Liver (tissue), 9 donors: Measurements from ENCODE around the gene GRID1. TPM values are rescaled to one million over a fixed set of nuclear protein-coding genes. Genes with fewer than 3 reads are reported as not detected.

ENCODE experiments used
- DNase-seq: peaks from one replicate; pipeline ENCODE4 v3.0.0-alpha.2; 2017; ENCODE audit warnings: low spot score
- H3K27ac ChIP-seq, 2 donors: one replicate each; pipeline ENCODE4 v1.7.0; 2013; ENCODE audit warnings: inconsistent platforms in 2 of 2, low read length in 2 of 2, control low read depth in 1 of 2, low read depth in 1 of 2, mild to moderate bottlenecking in 1 of 2
- H3K27me3 ChIP-seq, 4 donors: one replicate each; pipeline versions ENCODE4 v1.6.1 to v1.7.0; 2013; ENCODE audit warnings: low read length in 3 of 4, inconsistent platforms in 1 of 4, mild to moderate bottlenecking in 1 of 4, moderate library complexity in 1 of 4; ENCODE audit not compliant: control insufficient read depth in 4 of 4, insufficient read depth in 4 of 4
- H3K36me3 ChIP-seq, 4 donors: one replicate each; pipeline versions ENCODE4 v1.6.1 to v1.7.0; 2013; ENCODE audit warnings: low read length in 3 of 4, mild to moderate bottlenecking in 3 of 4, low read depth in 1 of 4, moderate library complexity in 1 of 4; ENCODE audit not compliant: control insufficient read depth in 4 of 4, insufficient read depth in 3 of 4
- H3K4me1 ChIP-seq, 4 donors: one replicate each; pipeline versions ENCODE4 v1.6.1 to v1.7.0; 2013; ENCODE audit warnings: low read length in 3 of 4, mild to moderate bottlenecking in 3 of 4, moderate library complexity in 1 of 4; ENCODE audit not compliant: control insufficient read depth in 4 of 4, insufficient read depth in 4 of 4
- H3K4me3 ChIP-seq, 3 donors: one replicate each; pipeline versions ENCODE4 v1.6.1 to v1.7.0; 2013; ENCODE audit warnings: low read length in 3 of 3, control low read depth in 1 of 3, low read depth in 1 of 3, mild to moderate bottlenecking in 1 of 3
- H3K9ac ChIP-seq, 2 donors: one replicate each; pipeline ENCODE4 v1.7.0; 2013; ENCODE audit warnings: low read length in 2 of 2, mild to moderate bottlenecking in 2 of 2, moderate library complexity in 2 of 2, control low read depth in 1 of 2, low read depth in 1 of 2
- H3K9me3 ChIP-seq, 4 donors: one replicate each; pipeline versions ENCODE4 v1.6.1 to v1.7.0; 2013; ENCODE audit warnings: low read length in 3 of 4; ENCODE audit not compliant: control insufficient read depth in 4 of 4
- ATF3 ChIP-seq: IDR thresholded peaks from 2 replicates; pipeline ENCODE4 v1.6.1; 2016; ENCODE audit warnings: antibody characterized with exemption
- CTCF ChIP-seq: fragments of 150-350 bp; IDR thresholded peaks from 2 replicates; pipeline ENCODE4 v1.5.1; 2017; ENCODE audit warnings: improper control_type of control experiment, low read depth, low read length; ENCODE audit not compliant: missing input control
- EGR1 ChIP-seq, 2 donors: IDR thresholded peaks; 2 replicates each; pipeline ENCODE4 v1.6.1; 2016 to 2018; ENCODE audit warnings: antibody characterized with exemption in 2 of 2, low read depth in 2 of 2
- FOXA1 ChIP-seq: IDR thresholded peaks from 2 replicates; pipeline ENCODE4 v1.6.1; 2016; ENCODE audit warnings: antibody characterized with exemption
- FOXA2 ChIP-seq: IDR thresholded peaks from 2 replicates; pipeline ENCODE4 v1.6.1; 2016; ENCODE audit warnings: antibody characterized with exemption
- GABPA ChIP-seq, 2 donors: IDR thresholded peaks in 1 of 2; conservative IDR thresholded peaks in 1 of 2; 2 replicates each; pipeline ENCODE4 v1.6.1; 2016; ENCODE audit warnings: antibody characterized with exemption in 2 of 2, mild to moderate bottlenecking in 1 of 2, moderate library complexity in 1 of 2
- HNF4A ChIP-seq, 2 donors: conservative IDR thresholded peaks; 2 replicates each; pipeline ENCODE4 v1.6.1; 2016; ENCODE audit warnings: antibody characterized with exemption in 2 of 2, mild to moderate bottlenecking in 2 of 2
- HNF4G ChIP-seq: IDR thresholded peaks from 2 replicates; pipeline ENCODE4 v1.6.1; 2016; ENCODE audit warnings: antibody characterized with exemption
- JUND ChIP-seq, 2 donors: IDR thresholded peaks; 2 replicates each; pipeline ENCODE4 v1.6.1; 2016; ENCODE audit warnings: antibody characterized with exemption in 2 of 2
- MAX ChIP-seq: IDR thresholded peaks from 2 replicates; pipeline ENCODE4 v1.6.1; 2016; ENCODE audit warnings: antibody characterized with exemption
- NR2F2 ChIP-seq: IDR thresholded peaks from 2 replicates; pipeline ENCODE4 v1.6.1; 2016; ENCODE audit warnings: antibody characterized with exemption
- RAD21 ChIP-seq, 2 donors: IDR thresholded peaks; 2 replicates each; pipeline ENCODE4 v1.6.1; 2016; ENCODE audit warnings: antibody characterized with exemption in 2 of 2, mild to moderate bottlenecking in 2 of 2
- REST ChIP-seq: IDR thresholded peaks from 2 replicates; pipeline ENCODE4 v1.6.1; 2016; ENCODE audit warnings: antibody characterized with exemption, mild to moderate bottlenecking
- SP1 ChIP-seq: IDR thresholded peaks from 2 replicates; pipeline ENCODE4 v1.6.1; 2018; ENCODE audit warnings: antibody characterized with exemption, mild to moderate bottlenecking
- TAF1 ChIP-seq: conservative IDR thresholded peaks from 2 replicates; pipeline ENCODE4 v1.6.1; 2016; ENCODE audit warnings: antibody characterized with exemption, mild to moderate bottlenecking
- YY1 ChIP-seq: IDR thresholded peaks from 2 replicates; pipeline ENCODE4 v1.6.1; 2016; ENCODE audit warnings: antibody characterized with exemption, mild to moderate bottlenecking
- ZBTB33 ChIP-seq: IDR thresholded peaks from 2 replicates; pipeline ENCODE4 v1.6.1; 2016; ENCODE audit warnings: antibody characterized with exemption
- WGBS: extraction: QIAGEN DNeasy Blood & Tissue Kit; methylation state at CpG from one replicate; pipeline ENCODE4 v1.1.7; 2013; 5-methylcytosine and 5-hydroxymethylcytosine counted together
- polyA plus RNA-seq, 2 donors: library from polyadenylated mRNA; stranded (reverse) in 1 of 2; unstranded in 1 of 2; fragments of 200-250 nt in 1 of 2; fragments of >200 nt in 1 of 2; fragmentation: Nextera tagmentation in 1 of 2; extraction: Ambion mirVana in 1 of 2; gene quantifications; one replicate each; pipeline versions ENCODE4 v1.2.1 to v1.2.3, GENCODE V29; 2013 to 2015
- total RNA-seq, 2 donors: library from RNA; depleted of rRNA; stranded (reverse); fragments of >200 nt; gene quantifications; one replicate each; pipeline ENCODE4 v1.2.3, GENCODE V29; 2014
- donor health status: healthy.
- donor health status: healthy.
- donor health status: healthy.
- donor health status: healthy.
- donor health status: healthy.

The GRID1 gene
- total and polyA plus RNA-seq, 4 donors: 0.09 to 0.17 (median 0.14) TPM; not detected in 1

GRCh38 chr10:85863301-85864172 is 503.1 kb downstream of the GRID1 start:
- Histone ChIP-seq H3K9ac (no peak overlapping the region), H3K27ac (no peak overlapping the region), H3K36me3 (no peaks in the 10 kb centered on the region), H3K27me3 (no peaks in the 10 kb centered on the region), H3K4me3 (no peak overlapping the region), H3K4me1 (peaks cover 3 to 11% (median 9%) of the 10 kb centered on the region in 4 donors), H3K9me3 (no peaks in the 10 kb centered on the region)
- 56% methylated on average over 7 of the region's 7 CpGs for WGBS
- no peak for DNase-seq
- TF ChIP-seq EGR1 (IDR thresholded peaks at IDR 0.05; ENCODE audit: low read depth in 2 of 2) (no peak), FOXA2 (no peak), MAX (no peak), TAF1 (no peak), HNF4A (conservative IDR thresholded peaks at IDR 0.05) (peak in 1 of 2 donors; percentile 39)

GRCh38 chr10:85862771-85863170 is 503.8 kb downstream of the GRID1 start:
- WGBS: 64% methylated on average over 6 of the region's 6 CpGs
- Histone ChIP-seq H3K9me3 (no peaks in the 10 kb centered on the region), H3K4me3 (no peak overlapping the region), H3K27me3 (no peaks in the 10 kb centered on the region), H3K27ac (no peak overlapping the region), H3K36me3 (no peaks in the 10 kb centered on the region), H3K4me1 (peaks cover 3 to 11% (median 9%) of the 10 kb centered on the region in 4 donors), H3K9ac (no peak overlapping the region)
- DNase-seq: no peak
- TF ChIP-seq HNF4A (conservative IDR thresholded peaks at IDR 0.05) (no peak), SP1 (no peak), TAF1 (no peak), CTCF (no peak), ZBTB33 (no peak), REST (no peak), GABPA (IDR thresholded peaks at IDR 0.05 in 1 of 2, conservative IDR thresholded peaks at IDR 0.05 in 1 of 2) (no peak), JUND (IDR thresholded peaks at IDR 0.05) (no peak), ATF3 (no peak), HNF4G (no peak), YY1 (no peak), FOXA2 (no peak), MAX (no peak), RAD21 (IDR thresholded peaks at IDR 0.05) (no peak), EGR1 (IDR thresholded peaks at IDR 0.05; ENCODE audit: low read depth in 2 of 2) (no peak), FOXA1 (no peak), NR2F2 (no peak)
